ENCODE results near the gene A4GALT. TPM values are rescaled to one million over a fixed set of nuclear protein-coding genes. Genes with fewer than 3 reads are reported as not detected.

Gene A4GALT
- total RNA-seq, 1 experiment from 2014 or later: 17.9 TPM

GRCh38 chr22:42696331-42696967 is 24.2 kb downstream of the A4GALT start:
- H3K27me3 ChIP-seq: no peaks in the 10 kb centered on the region
- DNase-seq: no peak
- no peaks in the 10 kb centered on the region for H3K9me3 ChIP-seq
- peaks cover 17% of the 10 kb centered on the region for H3K36me3 ChIP-seq
- H3K4me3 ChIP-seq: no peak overlapping the region

- Histone ChIP-seq H3K4me3 (no peak overlapping the region), H3K27me3 (no peaks in the 10 kb centered on the region), H3K9me3 (no peaks in the 10 kb centered on the region), H3K36me3 (peaks cover 24% of the 10 kb centered on the region)
- DNase-seq: peak; percentile 85
Observed at GRCh38 chr22:42695294-42695693, 25.4 kb downstream of the A4GALT start.

- no peak for DNase-seq
- H3K27me3 ChIP-seq: no peaks in the 10 kb centered on the region
- H3K9me3 ChIP-seq: no peaks in the 10 kb centered on the region
- H3K36me3 ChIP-seq: peaks cover 29% of the 10 kb centered on the region
- no peak overlapping the region for H3K4me3 ChIP-seq
Observed at GRCh38 chr22:42693763-42694683, 26.6 kb downstream of the A4GALT start.

- no peak for DNase-seq
- H3K9me3 ChIP-seq: no peaks in the 10 kb centered on the region
- no peak overlapping the region for H3K4me3 ChIP-seq
- no peaks in the 10 kb centered on the region for H3K27me3 ChIP-seq
- H3K36me3 ChIP-seq: peaks cover 26% of the 10 kb centered on the region
Observed at GRCh38 chr22:42693055-42693762, 27.5 kb downstream of the A4GALT start.

GRCh38 chr22:42692239-42693054 is 28.2 kb downstream of the A4GALT start:
- no peaks in the 10 kb centered on the region for H3K9me3 ChIP-seq
- peaks cover 29% of the 10 kb centered on the region for H3K36me3 ChIP-seq
- DNase-seq: no peak
- no peak overlapping the region for H3K4me3 ChIP-seq
- H3K27me3 ChIP-seq: no peaks in the 10 kb centered on the region

GRCh38 chr22:42691440-42691839 is 29.2 kb downstream of the A4GALT start:
- DNase-seq: no peak
- no peaks in the 10 kb centered on the region for H3K27me3 ChIP-seq

GRCh38 chr22:42688241-42689211 is 32.1 kb downstream of the A4GALT start:
- H3K27me3 ChIP-seq: no peaks in the 10 kb centered on the region
- H3K36me3 ChIP-seq: peaks cover 15% of the 10 kb centered on the region
- peak; percentile 92 for DNase-seq
- H3K9me3 ChIP-seq: no peaks in the 10 kb centered on the region
- H3K4me3 ChIP-seq: no peak overlapping the region

More at GRCh38 chr22:42691440-42691839, 29.2 kb downstream of the A4GALT start:
- H3K9me3 ChIP-seq: no peaks in the 10 kb centered on the region
- no peak overlapping the region for H3K4me3 ChIP-seq
- peaks cover 29% of the 10 kb centered on the region for H3K36me3 ChIP-seq

GRCh38 chr22:42686756-42687491 is 33.7 kb downstream of the A4GALT start:
- Histone ChIP-seq H3K4me3 (no peak overlapping the region), H3K36me3 (peaks cover 15% of the 10 kb centered on the region), H3K27me3 (no peaks in the 10 kb centered on the region), H3K9me3 (no peaks in the 10 kb centered on the region)
- no peak for DNase-seq

GRCh38 chr22:42685941-42686653 is 34.6 kb downstream of the A4GALT start:
- H3K4me3 ChIP-seq: no peak overlapping the region
- H3K36me3 ChIP-seq: peaks cover 11% of the 10 kb centered on the region
- peak; percentile 86 for DNase-seq
- H3K9me3 ChIP-seq: no peaks in the 10 kb centered on the region
- H3K27me3 ChIP-seq: no peaks in the 10 kb centered on the region

- H3K27me3 ChIP-seq: no peaks in the 10 kb centered on the region
- H3K4me3 ChIP-seq: no peak overlapping the region
- H3K9me3 ChIP-seq: no peaks in the 10 kb centered on the region
- DNase-seq: no peak
- H3K36me3 ChIP-seq: peaks cover 4% of the 10 kb centered on the region
Observed at GRCh38 chr22:42684462-42685195, 36.0 kb downstream of the A4GALT start.

GRCh38 chr22:42683578-42684283 is 36.9 kb downstream of the A4GALT start:
- peak; percentile 76 for DNase-seq
- no peaks in the 10 kb centered on the region for H3K27me3 ChIP-seq
- no peak overlapping the region for H3K4me3 ChIP-seq
- H3K9me3 ChIP-seq: peaks cover 7% of the 10 kb centered on the region; the same call in 1 of the 2 replicates
- H3K36me3 ChIP-seq: peaks cover 3% of the 10 kb centered on the region; the same call in 1 of the 2 replicates

GRCh38 chr22:42682113-42682851 is 38.4 kb downstream of the A4GALT start:
- H3K4me3 ChIP-seq: no peak overlapping the region
- H3K36me3 ChIP-seq: no peaks in the 10 kb centered on the region; the same call in 1 of the 2 replicates
- no peak for DNase-seq
- H3K27me3 ChIP-seq: no peaks in the 10 kb centered on the region
- peaks cover 10% of the 10 kb centered on the region for H3K9me3 ChIP-seq

Data from MG63 (cell line).